ENCODE results near the gene S100A5.

S100A5 gene

DNA sequence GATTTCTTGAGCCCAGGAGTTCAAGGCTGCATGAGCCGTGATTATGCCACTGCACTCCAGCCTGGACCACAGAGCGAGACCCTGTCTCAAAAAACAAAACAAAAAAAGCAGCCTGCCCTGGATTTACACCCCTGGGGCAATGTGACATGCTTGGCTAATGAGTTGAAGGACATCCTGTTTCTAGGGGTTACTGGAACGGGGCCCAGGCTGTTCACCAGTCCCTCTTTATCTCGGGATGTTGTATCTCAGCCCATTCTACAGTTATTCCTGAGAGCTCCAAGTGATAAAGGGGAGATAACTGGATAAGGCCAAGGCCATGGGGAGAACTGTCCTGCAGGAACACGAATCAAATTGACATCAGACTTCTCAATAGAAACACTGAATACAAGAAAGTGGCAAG is 46.6 kb upstream of the S100A5 start:
- no peaks in the 10 kb centered on the region for H4K20me1 ChIP-seq (ENCODE audit: insufficient read depth, low read length, poor library complexity, severe bottlenecking)
- H3K9me3 ChIP-seq (ENCODE audit: insufficient read depth, low read depth, low read length) = no peaks in the 10 kb centered on the region
- no peak overlapping the region for H3K4me3 ChIP-seq (ENCODE audit: low read length, poor library complexity, severe bottlenecking)
- no peaks in the 10 kb centered on the region for H3K4me1 ChIP-seq (ENCODE audit: insufficient read depth, low read length, poor library complexity, severe bottlenecking)
- H3K4me2 ChIP-seq (ENCODE audit: low read depth, low read length, poor library complexity, severe bottlenecking) = no peak overlapping the region
- TF ChIP-seq CTCF (conservative IDR thresholded peaks at IDR 0.05; ENCODE audit: low read length) (no peak), EZH2phosphoT487 (IDR thresholded peaks at IDR 0.05; ENCODE audit: borderline replicate concordance) (no peak)
- H3K9me2 ChIP-seq (replicated peaks; ENCODE audit: low read depth, low read length) = no peaks in the 10 kb centered on the region
- peak overlapping the region; percentile 73; the same call in 1 of the 2 replicates for H2AFZ ChIP-seq (ENCODE audit: low read length)
- no peaks in the 10 kb centered on the region for H3F3A ChIP-seq (ENCODE audit: low read depth)
- no peaks in the 10 kb centered on the region for H3K79me2 ChIP-seq (ENCODE audit: insufficient read depth, low read length)
- no peaks in the 10 kb centered on the region for H3K27me3 ChIP-seq (ENCODE audit: insufficient read depth, low read length, poor library complexity, severe bottlenecking)
- no peaks in the 10 kb centered on the region for H3K36me3 ChIP-seq (ENCODE audit: insufficient read depth, low read length)
- no peak overlapping the region for H3K9ac ChIP-seq (ENCODE audit: low read depth, low read length, poor library complexity, severe bottlenecking)

DNA sequence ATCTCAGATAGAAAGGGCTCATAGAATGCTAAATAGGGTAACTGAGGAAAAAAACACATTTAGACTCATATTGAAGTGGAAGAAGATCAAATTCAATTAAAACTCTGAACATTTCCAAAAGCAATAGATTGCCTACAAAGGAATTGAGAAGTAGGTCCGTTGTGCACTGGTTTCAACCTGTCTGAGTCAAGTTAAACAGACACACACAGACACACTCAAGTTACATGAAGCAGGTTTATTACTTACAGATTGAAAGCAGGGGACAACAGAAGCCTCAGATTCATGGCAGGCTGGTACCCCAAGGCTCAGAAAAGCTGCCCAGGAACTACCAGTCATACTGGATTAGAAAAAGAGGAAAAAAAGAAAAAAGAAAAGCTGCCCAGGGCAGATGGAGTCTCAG is 45.6 kb upstream of the S100A5 start:
- Histone ChIP-seq H3K4me1 (ENCODE audit: insufficient read depth, low read length, poor library complexity, severe bottlenecking) (no peaks in the 10 kb centered on the region), H3K4me2 (ENCODE audit: low read depth, low read length, poor library complexity, severe bottlenecking) (no peak overlapping the region), H3K9me3 (ENCODE audit: insufficient read depth, low read depth, low read length) (no peaks in the 10 kb centered on the region), H3K79me2 (ENCODE audit: insufficient read depth, low read length) (no peaks in the 10 kb centered on the region), H3F3A (ENCODE audit: low read depth) (no peaks in the 10 kb centered on the region), H2AFZ (ENCODE audit: low read length) (no peak overlapping the region), H3K27me3 (ENCODE audit: insufficient read depth, low read length, poor library complexity, severe bottlenecking) (no peaks in the 10 kb centered on the region), H3K36me3 (ENCODE audit: insufficient read depth, low read length) (no peaks in the 10 kb centered on the region), H4K20me1 (ENCODE audit: insufficient read depth, low read length, poor library complexity, severe bottlenecking) (no peaks in the 10 kb centered on the region), H3K9me2 (replicated peaks; ENCODE audit: low read depth, low read length) (no peaks in the 10 kb centered on the region), H3K4me3 (ENCODE audit: low read length, poor library complexity, severe bottlenecking) (no peak overlapping the region), H3K9ac (ENCODE audit: low read depth, low read length, poor library complexity, severe bottlenecking) (no peak overlapping the region)
- no peak for TF ChIP-seq CTCF (conservative IDR thresholded peaks at IDR 0.05; ENCODE audit: low read length)
- TF ChIP-seq EZH2phosphoT487 (IDR thresholded peaks at IDR 0.05; ENCODE audit: borderline replicate concordance) = no peak

GRCh38 chr1:153585006-153585405 is 44.3 kb upstream of the S100A5 start:
- Histone ChIP-seq H3F3A (ENCODE audit: low read depth) (no peaks in the 10 kb centered on the region), H3K4me3 (ENCODE audit: low read length, poor library complexity, severe bottlenecking) (no peak overlapping the region), H3K79me2 (ENCODE audit: insufficient read depth, low read length) (no peaks in the 10 kb centered on the region), H3K4me2 (ENCODE audit: low read depth, low read length, poor library complexity, severe bottlenecking) (no peak overlapping the region), H4K20me1 (ENCODE audit: insufficient read depth, low read length, poor library complexity, severe bottlenecking) (no peaks in the 10 kb centered on the region), H3K4me1 (ENCODE audit: insufficient read depth, low read length, poor library complexity, severe bottlenecking) (no peaks in the 10 kb centered on the region), H3K36me3 (ENCODE audit: insufficient read depth, low read length) (no peaks in the 10 kb centered on the region), H2AFZ (ENCODE audit: low read length) (no peak overlapping the region), H3K9ac (ENCODE audit: low read depth, low read length, poor library complexity, severe bottlenecking) (no peak overlapping the region), H3K9me2 (replicated peaks; ENCODE audit: low read depth, low read length) (no peaks in the 10 kb centered on the region), H3K27me3 (ENCODE audit: insufficient read depth, low read length, poor library complexity, severe bottlenecking) (no peaks in the 10 kb centered on the region), H3K9me3 (ENCODE audit: insufficient read depth, low read depth, low read length) (no peaks in the 10 kb centered on the region)
- TF ChIP-seq CTCF (conservative IDR thresholded peaks at IDR 0.05; ENCODE audit: low read length) (no peak), EZH2phosphoT487 (IDR thresholded peaks at IDR 0.05; ENCODE audit: borderline replicate concordance) (no peak)
